ENCODE measurements around the gene SNX14.

DNA sequence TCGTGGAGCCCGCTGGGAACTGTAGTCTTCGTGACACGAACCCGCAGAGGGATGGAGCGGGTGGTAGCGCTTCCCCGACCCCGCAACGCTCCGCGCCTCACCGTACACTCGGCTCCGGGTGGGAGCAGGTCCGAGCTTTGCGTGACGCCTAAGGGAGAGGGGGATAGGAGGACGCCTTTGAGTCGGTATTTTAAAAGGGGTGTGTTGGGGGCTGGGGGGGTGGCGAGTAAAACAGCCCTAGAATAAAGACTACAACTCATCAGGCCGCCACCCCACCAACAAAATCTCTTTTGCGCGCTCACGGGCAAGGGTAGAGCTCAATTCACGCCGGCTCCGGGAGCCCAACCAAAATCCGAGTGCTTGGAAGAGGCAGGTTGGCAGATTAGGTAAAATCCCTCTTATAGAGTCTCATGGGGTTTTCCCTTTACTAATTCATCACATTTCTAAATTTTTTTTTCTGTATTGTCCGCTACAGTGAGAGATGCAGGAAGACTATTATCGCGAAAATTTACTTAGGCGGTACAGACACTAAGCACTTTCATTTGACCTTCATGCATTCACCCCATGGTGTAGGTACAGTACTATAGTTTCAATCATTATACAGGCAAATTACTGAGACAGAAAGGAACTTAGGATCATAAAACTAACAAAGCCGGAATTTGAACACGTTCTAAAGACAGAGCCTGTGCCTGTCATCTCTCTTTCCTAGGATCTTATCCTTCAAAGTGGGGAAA, 706 bp upstream of the SNX14 start:
- no peak for TF ChIP-seq POLR2AphosphoS5 (IDR thresholded peaks at IDR 0.05; ENCODE audit: low read depth, low read length)
- TF ChIP-seq, protein P1, sequence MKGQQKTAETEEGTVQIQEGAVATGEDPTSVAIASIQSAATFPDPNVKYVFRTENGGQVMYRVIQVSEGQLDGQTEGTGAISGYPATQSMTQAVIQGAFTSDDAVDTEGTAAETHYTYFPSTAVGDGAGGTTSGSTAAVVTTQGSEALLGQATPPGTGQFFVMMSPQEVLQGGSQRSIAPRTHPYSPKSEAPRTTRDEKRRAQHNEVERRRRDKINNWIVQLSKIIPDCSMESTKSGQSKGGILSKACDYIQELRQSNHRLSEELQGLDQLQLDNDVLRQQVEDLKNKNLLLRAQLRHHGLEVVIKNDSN (IDR thresholded peaks at IDR 0.05; ENCODE audit: borderline replicate concordance, low read depth): no peak
- TF ChIP-seq CTCF (IDR thresholded peaks at IDR 0.05): no peak
- no peak for TF ChIP-seq EP300 (IDR thresholded peaks at IDR 0.05; ENCODE audit: borderline replicate concordance in 1 of 2, low read depth in 1 of 2, low read length in 1 of 2)
- TF ChIP-seq FOXJ3 (CRISPR knock-in tag; IDR thresholded peaks at IDR 0.05): no peak; the same call in 1 of the 2 replicates
- peak; percentile 27 for TF ChIP-seq CHD2 (IDR thresholded peaks at IDR 0.05; ENCODE audit: low read length, partially characterized antibody)
- TF ChIP-seq, protein P2, sequence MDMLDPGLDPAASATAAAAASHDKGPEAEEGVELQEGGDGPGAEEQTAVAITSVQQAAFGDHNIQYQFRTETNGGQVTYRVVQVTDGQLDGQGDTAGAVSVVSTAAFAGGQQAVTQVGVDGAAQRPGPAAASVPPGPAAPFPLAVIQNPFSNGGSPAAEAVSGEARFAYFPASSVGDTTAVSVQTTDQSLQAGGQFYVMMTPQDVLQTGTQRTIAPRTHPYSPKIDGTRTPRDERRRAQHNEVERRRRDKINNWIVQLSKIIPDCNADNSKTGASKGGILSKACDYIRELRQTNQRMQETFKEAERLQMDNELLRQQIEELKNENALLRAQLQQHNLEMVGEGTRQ (IDR thresholded peaks at IDR 0.05; ENCODE audit: borderline replicate concordance, low read depth, low read length): no peak
- TF ChIP-seq YY1 (IDR thresholded peaks at IDR 0.05; ENCODE audit: low read depth): 0 out of 2 replicates have a peak, but pooled peaks have one; percentile 8
- no peak for TF ChIP-seq RCOR1 (IDR thresholded peaks at IDR 0.05; ENCODE audit: low read length)
- TF ChIP-seq EZH2phosphoT487 (IDR thresholded peaks at IDR 0.05; ENCODE audit: borderline replicate concordance, low read depth): no peak
- no peak for TF ChIP-seq MAX (IDR thresholded peaks at IDR 0.05; ENCODE audit: low read depth)

All from SK-N-SH (cell line).